ENCODE data around the gene PARP15.
"Not testable (repeated sequence)": the region's sequence is repeated elsewhere in the genome, so short reads cannot be mapped to it uniquely, and the experiment has no call there.

Gene PARP15

DNA sequence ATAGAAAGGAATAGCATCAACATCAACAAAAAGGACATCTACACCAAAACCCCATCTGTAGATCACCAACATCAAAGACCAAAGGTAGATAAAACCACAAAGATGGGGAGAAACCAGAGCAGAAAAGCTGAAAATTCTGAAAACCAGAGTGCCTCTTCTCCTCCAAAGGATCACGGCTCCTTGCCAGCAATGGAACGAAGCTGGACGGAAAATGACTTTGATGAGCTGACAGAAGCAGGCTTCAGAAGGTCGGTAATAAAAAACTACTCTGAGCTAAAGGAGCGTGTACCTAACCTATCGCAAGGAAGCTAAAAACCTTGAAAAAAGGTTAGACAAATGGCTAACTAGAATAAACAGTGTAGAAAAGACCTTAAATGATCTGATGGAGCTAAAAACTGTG, 74.5 kb downstream of the PARP15 start:
- DNase-seq; in situ Hi-C loops (cut with MboI; ENCODE audit: low pct_unique_long_range_greater_than_20kb, low sequenced_read_pairs): not testable (repeated sequence)

DNA sequence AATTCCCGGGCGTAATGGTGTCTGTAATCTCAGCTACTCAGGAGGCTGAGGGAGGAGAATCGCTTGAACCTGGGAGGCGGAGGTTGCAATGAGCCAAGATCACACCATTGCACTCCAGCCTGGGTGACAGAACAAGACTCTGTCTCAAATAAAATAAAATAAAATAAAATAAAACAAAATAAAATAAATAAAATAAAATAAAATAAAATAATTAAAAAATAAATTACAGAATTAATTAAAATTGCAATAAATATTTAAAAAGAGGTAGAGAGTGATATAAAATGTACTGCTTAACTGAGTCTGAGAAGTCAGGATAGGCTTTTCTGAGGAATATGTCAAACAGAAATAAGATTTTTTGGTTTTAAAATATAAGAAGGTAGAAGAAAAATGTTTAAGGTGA, 80.9 kb downstream of the PARP15 start:
- in situ Hi-C loops (cut with MboI; ENCODE audit: low pct_unique_long_range_greater_than_20kb, low sequenced_read_pairs); DNase-seq: not testable (repeated sequence)

DNA sequence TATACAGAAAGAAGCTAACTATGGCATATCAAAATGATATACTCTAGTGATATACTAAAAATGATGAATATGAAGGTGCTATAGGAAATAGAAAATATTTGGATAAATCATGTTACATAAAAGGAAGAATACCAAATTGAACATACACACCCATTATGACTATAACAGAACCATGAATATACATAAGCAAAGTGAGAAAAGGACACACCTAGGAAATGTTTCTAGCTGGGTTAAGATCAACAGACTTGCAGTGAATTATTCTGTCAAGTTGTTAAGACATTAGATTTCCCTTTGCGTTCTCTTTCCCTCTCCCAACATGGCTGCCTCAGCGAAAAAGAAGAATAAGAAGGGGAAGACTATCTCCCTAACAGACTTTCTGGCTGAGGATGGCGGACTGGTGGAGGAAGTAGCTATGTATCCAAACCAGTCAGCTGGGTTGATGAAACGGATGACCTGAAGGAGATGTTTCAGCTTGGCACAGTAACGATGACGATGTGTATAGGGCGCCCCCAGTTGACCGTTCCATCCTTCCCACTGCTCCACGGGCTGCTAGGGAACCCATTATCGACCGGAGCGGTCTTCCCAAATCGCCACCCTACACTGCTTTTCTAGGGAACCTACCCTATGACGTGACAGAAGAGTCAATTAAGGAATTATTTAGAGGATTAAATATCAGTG, 83.0 kb downstream of the PARP15 start:
- in situ Hi-C loops (cut with MboI; ENCODE audit: low pct_unique_long_range_greater_than_20kb, low sequenced_read_pairs) = no loop called here
- no peak for DNase-seq

DNA sequence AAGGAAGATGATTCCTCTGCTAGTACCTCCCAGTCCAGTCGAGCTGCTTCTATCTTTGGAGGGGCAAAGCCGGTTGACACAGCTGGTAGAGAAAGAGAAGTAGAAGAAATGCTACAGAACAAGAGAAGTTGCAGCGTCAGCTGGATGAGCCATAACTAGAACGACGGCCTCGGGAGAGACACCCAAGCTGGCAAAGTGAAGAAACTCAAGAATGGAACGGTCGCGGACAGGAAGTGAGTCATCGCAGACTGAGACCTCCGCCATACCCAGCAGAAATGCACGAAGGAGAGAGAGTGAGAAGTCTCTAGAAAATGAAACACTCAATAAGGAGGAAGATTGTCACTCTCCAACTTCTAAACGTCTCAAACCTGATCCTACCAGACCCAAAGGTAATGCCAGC, 84.2 kb downstream of the PARP15 start:
- DNase-seq = peak; percentile 55

DNA sequence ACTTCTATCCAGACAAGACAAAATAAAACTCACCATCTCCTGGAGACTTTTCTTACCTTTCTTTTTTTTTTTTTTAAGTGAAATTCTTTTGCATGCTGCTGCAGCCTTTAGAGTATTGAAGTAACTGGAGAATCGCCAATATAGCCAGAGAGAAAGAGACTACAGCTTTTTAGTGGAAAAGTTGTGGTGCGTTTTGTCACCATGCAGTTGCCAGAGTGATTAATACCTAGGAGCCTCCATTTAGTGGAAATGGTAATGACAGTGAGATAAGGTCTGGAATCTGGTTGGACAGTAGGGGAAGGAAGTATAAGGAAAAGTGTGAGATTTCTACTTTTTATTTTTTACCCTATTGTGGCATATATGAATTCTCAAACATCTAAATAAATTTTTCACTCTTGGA, 85.1 kb downstream of the PARP15 start:
- in situ Hi-C loops (cut with MboI; ENCODE audit: low pct_unique_long_range_greater_than_20kb, low sequenced_read_pairs) = no loop called here
- DNase-seq = no peak

More for the DNA sequence above, 84.2 kb downstream of the PARP15 start:
- in situ Hi-C loops (cut with MboI; ENCODE audit: low pct_unique_long_range_greater_than_20kb, low sequenced_read_pairs) = no loop called here

DNA sequence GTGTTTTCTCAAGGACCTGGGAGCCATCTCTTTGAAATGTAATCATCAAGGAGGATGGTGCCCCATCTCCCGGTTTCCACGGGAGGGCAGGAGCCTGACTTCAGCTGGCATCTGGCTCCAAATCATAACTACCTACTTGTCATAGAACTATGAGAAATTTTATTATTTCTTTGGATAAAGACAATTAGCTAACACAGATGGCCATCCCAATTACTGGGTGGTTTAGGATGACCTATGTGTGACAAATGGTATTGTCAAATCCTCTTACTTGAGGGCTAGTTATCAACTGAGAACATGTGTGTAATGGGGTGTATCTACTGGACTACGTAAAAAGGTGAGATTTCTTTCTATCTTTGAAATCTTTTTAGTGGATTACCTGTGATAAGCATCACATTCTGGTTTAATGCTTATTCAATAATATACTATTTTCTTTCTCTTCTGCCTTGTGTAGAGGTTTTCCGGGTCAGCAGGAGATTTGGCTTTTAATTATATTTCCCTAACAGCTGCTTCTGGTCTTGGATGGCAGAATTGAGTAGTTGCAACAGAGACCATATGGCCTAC, 87.9 kb downstream of the PARP15 start:
- no peak for DNase-seq
- in situ Hi-C loops (cut with MboI; ENCODE audit: low pct_unique_long_range_greater_than_20kb, low sequenced_read_pairs) = no loop called here

DNA sequence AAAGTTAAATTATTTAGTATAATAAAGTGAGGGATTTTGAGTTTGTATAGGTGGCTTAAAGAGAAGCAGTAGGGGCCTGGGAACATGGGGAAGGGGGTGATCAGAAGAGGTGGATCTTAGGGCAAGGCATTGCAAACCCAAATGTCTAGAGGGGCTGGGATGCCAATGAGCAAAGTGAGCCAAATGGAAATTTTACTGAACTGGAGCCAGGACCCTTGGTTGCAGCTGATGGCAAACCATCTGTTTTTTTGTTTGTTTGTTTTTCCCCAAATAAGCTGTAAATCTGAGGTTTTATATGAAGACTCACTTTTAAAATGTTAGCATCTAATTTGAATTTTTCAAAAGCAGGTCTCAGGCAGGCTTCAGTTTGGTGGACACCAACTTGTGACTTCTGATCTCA, 88.4 kb downstream of the PARP15 start:
- in situ Hi-C loops (cut with MboI; ENCODE audit: low pct_unique_long_range_greater_than_20kb, low sequenced_read_pairs) = no loop called here
- DNase-seq = no peak

DNA sequence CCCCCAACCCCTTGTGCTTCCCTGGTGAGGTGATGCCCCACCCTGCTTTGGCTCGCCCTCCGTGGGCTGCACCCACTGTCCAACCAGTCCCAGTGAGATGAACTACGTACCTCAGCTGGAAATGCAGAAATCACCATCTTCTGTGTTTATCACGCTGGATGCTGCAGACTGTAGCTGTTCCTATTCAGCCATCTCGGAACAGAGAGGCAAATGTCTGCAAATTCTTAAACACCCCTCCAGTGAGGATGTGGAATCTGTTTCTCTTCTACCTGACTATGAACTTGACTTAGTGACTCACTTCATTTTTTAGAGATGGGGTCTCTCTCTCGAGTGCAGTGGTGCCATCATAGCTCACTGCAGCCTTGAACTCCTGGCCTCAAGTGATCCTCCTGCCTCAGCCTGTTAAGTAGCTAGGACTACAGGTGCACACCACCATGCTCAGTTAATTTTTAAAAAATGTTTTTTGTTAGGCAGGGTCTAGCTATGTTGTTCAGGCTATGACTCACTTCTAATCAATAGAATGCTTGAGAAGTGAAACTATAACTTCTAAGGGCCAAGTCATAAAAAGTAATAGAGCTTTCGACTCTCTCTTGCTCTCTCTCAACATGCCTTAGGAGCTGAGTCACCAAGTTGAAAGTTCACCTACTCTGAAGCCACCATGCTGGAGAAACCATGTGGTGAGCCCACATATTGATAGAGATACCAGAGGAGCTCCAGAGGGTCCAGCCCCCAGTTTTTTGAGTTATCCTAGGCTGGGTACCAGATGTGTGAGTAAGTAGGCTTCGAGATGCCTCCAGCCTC, 91.7 kb downstream of the PARP15 start:
- in situ Hi-C loops (cut with MboI; ENCODE audit: low pct_unique_long_range_greater_than_20kb, low sequenced_read_pairs) = no loop called here
- no peak for DNase-seq

DNA sequence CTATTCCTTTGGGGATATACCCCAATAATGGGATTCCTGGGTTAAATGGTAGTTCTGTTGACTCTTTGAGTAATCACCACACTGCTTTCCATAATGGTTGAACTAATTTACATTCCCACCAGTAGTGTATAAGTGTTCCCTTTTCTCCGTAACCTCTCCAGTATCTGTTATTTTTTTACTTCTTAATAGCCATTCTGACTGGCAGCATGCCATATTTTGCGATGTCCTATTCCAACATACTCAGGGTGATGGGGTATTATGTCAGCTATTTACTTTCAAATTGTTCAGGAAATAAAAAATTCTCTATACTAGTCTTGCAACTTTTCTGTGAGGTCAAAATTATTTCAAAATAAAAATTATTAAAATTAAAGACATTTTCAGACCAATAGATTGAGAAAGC, 94.1 kb downstream of the PARP15 start:
- no peak for DNase-seq
- in situ Hi-C loops (cut with MboI; ENCODE audit: low pct_unique_long_range_greater_than_20kb, low sequenced_read_pairs) = no loop called here

DNA sequence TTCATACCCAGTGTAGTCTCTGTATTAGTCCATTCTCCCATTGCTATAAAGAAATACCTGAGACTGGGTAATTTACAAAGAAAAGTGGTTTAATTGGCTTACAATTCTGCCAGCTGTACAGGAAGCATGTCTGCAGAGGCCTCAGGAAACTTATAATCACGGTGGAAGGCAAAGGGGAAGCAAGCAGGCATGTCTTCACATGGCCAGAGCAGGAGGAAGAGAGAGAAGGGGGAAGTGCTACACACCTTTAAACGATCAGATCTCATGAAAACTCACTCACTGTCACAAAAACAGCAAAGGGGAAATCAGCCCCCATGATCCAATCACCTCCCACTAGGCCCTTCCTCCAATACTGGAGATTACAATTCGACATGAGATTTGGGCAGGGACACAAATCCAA, 96.9 kb downstream of the PARP15 start:
- DNase-seq = peak; percentile 83
- in situ Hi-C loops (cut with MboI; ENCODE audit: low pct_unique_long_range_greater_than_20kb, low sequenced_read_pairs) = no loop called here

DNA sequence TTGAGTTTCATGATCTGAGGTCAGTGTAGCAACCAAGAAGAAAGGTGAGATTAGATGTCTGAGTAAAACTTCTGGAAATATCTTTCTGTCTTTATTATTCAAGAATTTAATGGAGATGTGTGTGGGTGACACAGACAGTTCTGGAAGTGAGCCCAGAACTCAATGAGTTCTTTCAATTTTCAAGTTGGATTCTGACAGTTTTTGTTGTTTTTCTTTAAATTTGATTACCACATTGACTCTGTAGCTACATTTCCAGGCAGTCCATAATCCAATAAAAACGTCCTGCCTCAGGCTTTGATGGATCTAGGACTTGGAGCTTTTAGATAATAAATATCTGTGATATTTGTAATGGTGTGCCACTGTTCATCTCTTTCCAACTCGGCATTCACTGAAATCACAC, 99.3 kb downstream of the PARP15 start:
- no peak for DNase-seq
- in situ Hi-C loops (cut with MboI; ENCODE audit: low pct_unique_long_range_greater_than_20kb, low sequenced_read_pairs) = no loop called here

DNA sequence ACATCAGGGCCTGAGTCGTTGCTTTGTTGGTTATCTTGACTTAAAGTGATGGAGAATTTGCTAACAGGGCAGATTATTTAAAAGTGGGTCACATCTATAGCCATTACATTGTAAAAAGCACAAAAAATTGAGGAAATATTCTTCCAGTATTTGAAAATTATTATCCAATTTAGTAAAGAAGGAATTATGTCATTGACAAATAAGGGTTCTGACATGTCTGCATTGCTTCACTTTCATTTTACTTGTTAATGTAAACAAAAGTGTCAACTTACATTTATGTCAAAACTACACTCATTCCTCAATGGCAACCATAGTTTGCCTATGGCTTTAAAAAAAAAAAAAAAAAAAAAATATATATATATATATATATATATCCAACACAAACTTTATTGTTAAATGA, 99.8 kb downstream of the PARP15 start:
- in situ Hi-C loops (cut with MboI; ENCODE audit: low pct_unique_long_range_greater_than_20kb, low sequenced_read_pairs) = no loop called here
- no peak for DNase-seq

DNA sequence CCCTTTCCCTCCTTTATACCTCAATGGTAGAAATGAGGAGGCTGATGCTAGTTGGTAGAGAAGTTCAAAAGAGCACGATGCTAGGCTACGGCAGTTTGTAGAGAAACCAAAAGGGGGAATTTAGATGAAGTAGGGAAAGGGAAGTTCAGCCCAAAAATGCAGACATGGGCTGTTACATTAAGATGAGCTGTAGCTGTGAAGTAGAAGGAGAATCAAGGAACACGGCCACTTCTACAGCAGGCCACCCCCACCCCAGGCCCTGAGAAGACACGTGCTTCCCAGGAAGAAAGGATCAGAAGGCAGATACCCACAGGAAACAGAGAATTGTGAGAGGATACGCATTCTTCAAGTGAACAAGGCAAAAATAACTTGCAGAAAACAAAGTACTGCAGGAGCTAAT, 101.1 kb downstream of the PARP15 start:
- in situ Hi-C loops (cut with MboI; ENCODE audit: low pct_unique_long_range_greater_than_20kb, low sequenced_read_pairs) = no loop called here
- peak; percentile 19 for DNase-seq

DNA sequence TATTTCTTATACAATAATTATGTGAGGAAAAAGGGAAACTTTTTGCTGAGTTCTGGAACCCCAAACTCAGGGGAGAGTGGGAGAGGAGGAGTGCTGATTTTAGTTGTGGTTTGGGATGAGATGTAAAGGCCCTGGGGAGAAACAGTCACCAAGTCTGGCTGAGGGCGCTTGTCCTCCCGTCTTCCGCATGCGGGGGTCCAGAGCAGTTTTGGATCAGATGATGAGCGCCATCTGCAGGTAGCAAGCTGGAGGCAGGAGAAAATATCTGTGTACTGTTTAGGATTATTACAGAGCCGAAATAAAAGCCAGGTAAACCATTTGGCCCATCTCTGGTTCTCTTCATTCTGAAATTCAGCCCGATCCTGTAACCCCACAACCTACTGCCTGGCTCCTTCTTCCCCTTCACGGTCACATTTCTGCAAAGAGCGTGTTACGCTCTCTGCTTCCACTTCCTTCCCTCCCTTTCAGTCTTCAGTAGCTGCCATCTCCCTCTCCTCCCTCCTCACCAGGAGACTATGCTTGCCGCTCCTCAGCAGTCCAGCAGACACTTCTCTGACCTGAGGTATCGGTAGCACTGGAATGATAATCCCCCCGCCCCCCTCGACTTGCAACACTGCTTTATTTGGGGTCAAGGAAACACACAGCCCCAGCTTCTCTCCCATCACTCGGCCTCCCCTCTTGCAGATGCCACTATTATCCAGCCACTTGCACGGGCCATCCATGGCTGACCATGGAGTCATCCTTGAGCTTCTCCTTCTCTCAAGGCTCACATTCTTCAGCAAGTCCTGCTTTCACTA, 101.8 kb downstream of the PARP15 start:
- in situ Hi-C loops (cut with MboI; ENCODE audit: low pct_unique_long_range_greater_than_20kb, low sequenced_read_pairs) = no loop called here
- DNase-seq = peak; percentile 92

DNA sequence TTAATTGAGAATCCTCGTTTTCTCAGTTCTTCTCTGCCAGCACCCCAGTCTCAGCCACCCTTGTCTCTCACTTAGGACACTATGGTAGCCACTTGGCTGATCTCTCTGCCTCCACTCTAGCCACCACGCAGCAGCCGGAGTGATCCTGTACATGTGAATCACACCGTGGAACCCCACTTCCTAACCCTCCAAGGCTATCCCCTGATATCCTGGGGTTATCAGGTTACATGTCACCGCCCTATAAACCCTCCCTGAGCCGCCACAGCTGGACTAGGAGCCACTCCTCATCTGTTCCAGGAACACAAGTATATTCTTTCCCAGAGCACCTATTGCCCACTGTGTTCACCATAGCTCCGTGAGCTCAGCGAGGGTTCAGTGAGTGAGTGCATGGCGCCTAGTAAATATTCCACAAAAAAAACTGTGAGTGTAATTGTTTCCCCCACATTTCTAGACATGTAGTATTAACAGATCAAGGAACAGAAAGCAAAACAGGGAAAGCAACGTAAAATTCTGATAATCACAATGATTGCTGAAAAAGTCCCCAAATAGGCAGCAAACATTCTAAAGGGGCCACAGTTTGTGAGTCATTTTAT, 102.5 kb downstream of the PARP15 start:
- in situ Hi-C loops (cut with MboI; ENCODE audit: low pct_unique_long_range_greater_than_20kb, low sequenced_read_pairs) = no loop called here
- DNase-seq = peak; percentile 55

DNA sequence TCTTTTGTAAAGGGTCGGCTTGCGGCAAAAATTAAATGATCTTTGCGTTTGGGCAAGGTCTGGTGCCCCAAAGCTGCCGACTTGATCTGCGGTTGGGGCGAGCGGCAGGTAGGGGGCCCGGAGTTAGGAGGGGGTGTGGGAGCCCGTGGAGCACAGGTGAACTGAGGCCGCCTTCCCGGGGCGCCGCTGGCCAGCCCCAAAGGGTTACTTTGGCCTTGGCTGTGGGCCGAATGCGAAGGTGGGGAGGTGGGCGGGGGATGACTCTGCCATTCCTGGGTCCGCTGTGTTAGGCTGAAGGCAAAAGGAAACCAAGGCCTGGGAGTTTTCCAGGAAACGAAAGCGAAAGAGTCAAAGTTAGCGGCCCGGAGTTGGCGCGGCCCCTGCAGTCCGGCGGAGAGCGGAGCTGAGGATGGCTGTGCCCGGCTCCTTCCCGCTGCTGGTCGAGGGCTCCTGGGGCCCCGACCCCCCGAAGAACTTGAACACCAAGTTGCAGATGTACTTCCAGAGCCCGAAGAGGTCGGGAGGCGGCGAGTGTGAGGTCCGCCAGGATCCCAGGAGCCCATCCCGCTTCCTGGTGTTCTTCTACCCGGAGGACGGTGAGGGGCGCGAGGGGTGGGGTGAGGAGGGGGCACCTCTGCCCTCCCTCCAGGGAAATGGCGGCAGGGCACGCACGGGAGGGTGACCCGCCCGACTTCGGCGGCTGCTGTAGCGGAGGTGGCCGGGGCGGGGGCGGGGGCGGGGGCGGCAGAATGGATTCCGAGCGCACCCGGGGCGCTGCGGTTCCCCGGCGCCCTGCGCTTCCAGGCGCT, 103.2 kb downstream of the PARP15 start, which contains the start of gene PARP14:
Gene PARP14 (plus strand): TSS at position 365 of the 809 bp plus-strand sequence. CDS start 45 bp downstream, at position 410.
- in situ Hi-C loops (cut with MboI; ENCODE audit: low pct_unique_long_range_greater_than_20kb, low sequenced_read_pairs) = no loop called here
- DNase-seq = peak; percentile 77

DNA sequence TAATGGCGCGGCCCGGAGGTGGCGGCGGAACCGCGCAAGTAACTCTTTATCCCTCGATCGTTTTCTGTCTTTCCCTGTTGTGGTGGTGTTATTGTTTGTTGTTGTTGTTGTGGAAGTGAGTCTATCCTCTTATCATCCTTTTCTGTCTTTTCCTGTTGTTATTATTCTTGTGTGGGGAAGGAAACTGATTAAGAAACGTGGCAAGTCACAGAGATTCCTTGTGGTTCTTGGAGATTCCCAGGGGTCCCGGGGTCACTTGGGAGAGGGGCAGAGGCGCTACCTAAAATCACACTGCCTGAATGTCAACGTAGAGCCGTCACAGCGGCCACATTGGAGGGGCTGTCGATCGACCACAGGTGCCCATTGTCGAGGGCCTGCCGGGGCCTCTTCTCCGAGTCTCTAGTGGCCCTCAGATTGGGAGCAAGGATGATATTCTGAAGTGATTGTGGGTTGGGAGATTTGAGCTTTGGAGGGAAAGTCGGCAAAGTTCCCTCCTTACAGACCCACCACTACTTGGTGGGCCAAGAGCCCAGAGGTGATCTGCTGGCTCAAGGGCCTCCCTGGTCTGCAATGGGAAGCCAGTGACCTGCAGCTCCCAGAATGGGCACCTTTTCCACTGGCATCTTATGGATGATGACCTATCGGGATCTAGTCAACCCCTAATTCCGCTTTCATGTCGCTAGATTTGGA, 104.0 kb downstream of the PARP15 start:
- in situ Hi-C loops (cut with MboI; ENCODE audit: low pct_unique_long_range_greater_than_20kb, low sequenced_read_pairs) = no loop called here

DNA sequence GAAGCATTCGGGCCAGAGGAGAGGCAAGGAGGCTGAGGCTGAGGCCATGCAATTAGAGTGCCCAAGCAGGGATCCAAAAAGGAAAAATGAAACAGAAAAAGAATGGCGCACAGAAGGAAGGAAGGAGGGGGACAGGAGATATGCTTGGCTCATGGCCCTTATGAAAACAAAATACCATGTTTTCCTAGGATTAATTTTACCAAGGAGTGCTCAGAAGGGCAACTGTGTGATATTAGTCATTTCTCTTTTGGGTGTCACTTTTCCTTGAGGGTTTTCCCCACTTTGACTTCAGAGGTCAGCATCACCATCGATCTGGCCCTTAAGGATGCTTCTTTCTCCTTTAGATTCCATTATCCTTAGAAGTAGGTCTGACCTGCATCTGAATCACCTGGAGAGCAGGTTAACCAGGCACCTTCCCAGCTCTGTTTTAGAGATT, 104.5 kb downstream of the PARP15 start:
- peak; percentile 15 for DNase-seq
- in situ Hi-C loops (cut with MboI; ENCODE audit: low pct_unique_long_range_greater_than_20kb, low sequenced_read_pairs) = no loop called here

More for the DNA sequence above, 104.0 kb downstream of the PARP15 start:
- peak; percentile 32 for DNase-seq
